NCI-H69 (cell line): ENCODE measurements around the gene MSH3.
"Not testable (repeated sequence)": the region's sequence is repeated elsewhere in the genome, so short reads cannot be mapped to it uniquely, and the experiment has no call there.

Source experiments
- DNase-seq: peaks from one replicate; lab custom pipeline; 2025; lab: John Stamatoyannopoulos, UW

Gene MSH3

DNA sequence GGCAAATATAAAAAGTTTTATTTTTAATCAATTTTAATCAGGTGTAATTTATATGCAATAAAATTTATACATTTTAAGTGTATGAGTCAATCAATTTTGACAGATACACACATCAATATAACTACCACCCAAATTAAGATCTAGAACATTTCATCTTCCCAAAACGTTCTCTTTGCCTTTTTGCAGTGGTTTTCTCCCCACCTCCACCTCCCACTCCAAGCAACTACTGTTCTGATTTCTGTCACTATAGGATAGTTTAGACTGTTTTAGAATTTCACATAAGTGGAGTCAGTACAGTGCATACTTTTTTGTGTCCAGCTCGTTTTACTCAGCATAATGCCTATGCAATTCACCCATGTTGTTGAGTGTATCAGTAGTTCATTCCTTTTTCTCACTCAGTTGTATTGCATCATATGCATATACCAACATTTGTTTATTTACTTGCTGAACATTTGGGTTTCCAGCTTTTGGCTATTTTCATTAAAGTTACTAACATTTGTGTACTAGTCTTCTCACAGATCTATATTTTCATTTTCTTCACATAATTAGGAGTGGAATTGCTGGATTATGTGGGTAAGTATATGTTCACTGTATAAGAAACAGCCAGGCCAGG, 52.5 kb downstream of the MSH3 start:
- no peak for DNase-seq

- DNase-seq: no peak
These were observed 53.2 kb downstream of the MSH3 start for GRCh38 chr5:80707645-80708044.

DNA sequence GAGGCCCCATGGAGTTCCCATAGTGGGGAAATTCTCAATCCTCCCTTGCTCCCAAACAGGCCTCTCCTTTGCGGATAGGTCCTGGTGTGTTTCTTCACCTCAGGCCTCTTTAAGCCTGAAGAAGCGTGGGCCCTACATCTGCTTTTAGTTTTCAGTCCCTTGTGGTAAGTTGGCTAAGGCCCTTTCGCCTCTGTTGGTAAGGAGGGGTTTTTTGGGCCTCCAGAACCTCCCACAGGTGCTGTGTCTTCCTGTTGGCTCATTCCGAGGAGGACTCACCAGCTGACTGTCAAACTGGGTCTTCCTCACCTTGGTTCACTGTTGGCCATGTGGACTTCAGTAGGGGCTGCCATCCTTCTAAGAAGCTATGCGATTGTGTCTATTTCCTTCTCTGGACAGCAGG, 56.8 kb downstream of the MSH3 start:
- DNase-seq: no peak

GRCh38 chr5:80711938-80712337, 57.5 kb downstream of the MSH3 start:
- DNase-seq: peak; percentile 79

GRCh38 chr5:80712919-80713318, 58.5 kb downstream of the MSH3 start:
- DNase-seq: peak; percentile 16

DNA sequence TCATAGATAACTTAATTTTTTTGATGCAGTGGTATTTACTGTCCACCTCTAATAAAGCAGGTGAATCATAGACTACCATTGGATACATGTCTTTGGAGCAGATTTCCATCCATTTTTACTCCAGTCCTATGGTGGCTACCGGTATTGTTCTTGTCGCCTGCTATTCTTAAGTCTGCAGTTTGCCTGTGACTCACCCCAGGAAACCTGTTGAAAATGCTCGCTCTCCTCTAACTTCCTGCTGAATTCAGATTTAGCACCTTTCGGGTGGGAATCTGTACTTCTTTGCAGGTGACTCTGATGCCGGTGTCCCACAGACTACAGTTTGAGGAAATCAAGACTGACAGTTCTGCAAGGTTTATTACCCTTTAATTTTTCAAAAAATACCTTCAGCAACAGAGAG, 59.2 kb downstream of the MSH3 start:
- no peak for DNase-seq

GRCh38 chr5:80714570-80715298, 60.3 kb downstream of the MSH3 start:
- no peak for DNase-seq

- no peak for DNase-seq
These were observed 61.4 kb downstream of the MSH3 start for GRCh38 chr5:80715887-80716286.

- DNase-seq: no peak
These were observed 65.7 kb downstream of the MSH3 start for GRCh38 chr5:80720181-80720580.

GRCh38 chr5:80722916-80723315, 68.5 kb downstream of the MSH3 start:
- no peak for DNase-seq

- no peak for DNase-seq
These were observed 71.0 kb downstream of the MSH3 start for GRCh38 chr5:80725446-80725845.

DNA sequence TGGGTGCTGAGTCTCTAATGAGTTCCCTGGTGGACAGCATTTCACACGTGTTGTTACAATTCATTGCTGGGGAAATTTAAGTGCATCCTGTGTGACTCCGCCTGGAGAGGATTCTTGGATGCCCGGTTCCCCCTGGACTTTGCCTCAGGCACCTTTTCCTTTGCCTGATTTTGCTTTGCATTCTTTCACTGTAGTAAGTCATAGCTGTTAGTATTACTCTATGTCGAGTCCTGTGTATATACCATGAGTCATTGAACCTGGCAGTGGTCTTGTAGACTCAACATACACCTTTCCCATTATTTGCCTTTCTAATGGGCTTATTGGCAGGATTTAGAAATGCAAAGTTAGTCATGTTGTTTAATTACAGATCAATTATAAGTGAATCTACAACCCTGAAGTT, 82.3 kb downstream of the MSH3 start:
- peak; percentile 31 for DNase-seq

DNA sequence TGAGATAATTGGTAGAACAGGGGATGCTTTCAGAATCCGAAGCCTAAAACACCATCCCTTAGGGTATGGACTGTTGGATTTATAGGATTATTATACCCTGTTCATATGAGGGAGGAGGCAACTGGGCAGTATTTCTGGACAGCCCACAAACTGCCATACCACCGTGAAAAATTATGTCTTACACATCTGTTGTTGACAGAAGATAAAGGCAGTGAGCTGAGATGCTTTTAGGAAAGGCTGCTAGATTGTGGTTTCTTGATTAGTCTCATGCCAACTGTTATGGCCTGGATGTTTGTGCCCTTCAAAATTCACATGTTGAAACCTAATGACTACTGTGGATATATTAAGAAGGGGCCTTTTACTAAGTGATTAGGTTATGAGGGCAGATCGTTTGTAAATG, 84.0 kb downstream of the MSH3 start:
- DNase-seq: peak; percentile 20

DNA sequence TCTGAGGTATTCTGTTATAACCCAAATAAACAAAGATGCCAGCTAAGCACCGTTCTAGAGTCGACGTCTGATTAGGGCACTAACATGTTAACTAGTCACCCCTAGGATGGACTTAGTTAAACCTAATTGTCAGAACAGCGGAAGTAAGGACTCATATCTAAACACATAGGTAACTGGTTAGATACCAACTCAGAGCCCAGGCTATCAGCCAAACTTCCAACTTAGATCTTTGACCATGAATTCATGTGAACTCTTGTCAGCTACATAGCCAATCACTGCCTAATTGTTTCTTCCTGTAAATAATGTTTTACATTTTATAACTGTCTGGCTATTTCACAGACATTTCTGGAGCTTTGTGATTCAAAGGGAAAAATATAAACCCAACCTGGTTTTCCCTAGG, 84.6 kb downstream of the MSH3 start:
- DNase-seq: no peak

DNA sequence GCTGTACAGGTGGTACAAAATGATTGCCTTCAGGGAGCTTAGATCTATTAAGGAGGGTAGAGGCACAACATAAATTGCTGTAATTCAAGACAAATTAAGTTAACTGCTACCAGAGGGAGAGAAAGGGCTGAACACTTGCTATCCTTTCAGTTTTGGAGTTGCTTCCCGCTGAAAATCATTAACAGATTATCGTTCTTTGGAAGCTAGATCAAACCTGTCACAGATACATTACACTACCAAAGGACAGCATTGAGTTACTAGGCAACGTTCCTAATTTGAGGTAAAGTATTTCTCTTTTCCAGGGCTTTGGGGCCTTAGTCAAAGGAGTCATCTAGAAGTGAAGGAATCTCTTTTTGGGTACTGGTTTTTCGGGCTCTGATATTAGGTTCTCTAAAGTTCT, 85.0 kb downstream of the MSH3 start:
- no peak for DNase-seq

GRCh38 chr5:80739898-80740297, 85.4 kb downstream of the MSH3 start:
- no peak for DNase-seq

GRCh38 chr5:80740488-80740887, 86.0 kb downstream of the MSH3 start:
- DNase-seq: not testable (repeated sequence)

DNA sequence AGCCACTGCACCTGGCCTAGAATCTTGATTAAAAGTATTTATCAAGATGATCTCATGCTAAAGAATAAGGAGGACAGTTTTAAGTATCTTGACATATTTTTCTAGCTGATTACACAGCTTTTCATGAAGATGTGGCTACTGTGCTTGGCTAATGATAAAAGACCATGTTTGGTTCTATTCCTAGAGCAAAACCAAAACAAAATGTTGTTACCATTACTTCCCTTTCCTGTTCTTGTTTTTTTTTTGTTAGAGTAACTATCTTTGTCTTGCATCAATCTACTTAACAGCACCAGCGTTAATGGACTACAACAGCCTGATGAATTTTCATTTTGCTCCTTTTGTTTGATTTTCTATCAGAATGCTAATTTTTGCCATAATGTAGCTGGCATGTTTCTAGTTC, 86.5 kb downstream of the MSH3 start:
- DNase-seq: no peak

DNA sequence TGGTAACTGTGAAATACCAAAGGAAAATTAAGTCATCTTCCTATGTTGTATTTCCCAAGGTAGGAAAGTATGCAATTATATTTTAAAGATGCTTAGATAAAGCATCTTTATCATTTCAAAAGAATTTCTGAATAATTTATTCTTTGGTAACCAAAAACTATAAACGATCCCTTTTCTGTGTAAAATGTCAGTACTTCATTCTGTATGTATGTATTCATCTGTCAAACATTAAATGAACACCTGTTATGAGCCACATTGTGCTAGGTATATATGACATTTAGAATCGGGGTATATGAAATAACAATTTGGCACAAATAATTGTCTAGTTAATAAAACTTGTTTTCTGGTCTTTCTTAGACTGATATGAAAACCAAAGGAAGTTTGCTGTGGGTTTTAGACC, 89.7 kb downstream of the MSH3 start:
- no peak for DNase-seq

DNA sequence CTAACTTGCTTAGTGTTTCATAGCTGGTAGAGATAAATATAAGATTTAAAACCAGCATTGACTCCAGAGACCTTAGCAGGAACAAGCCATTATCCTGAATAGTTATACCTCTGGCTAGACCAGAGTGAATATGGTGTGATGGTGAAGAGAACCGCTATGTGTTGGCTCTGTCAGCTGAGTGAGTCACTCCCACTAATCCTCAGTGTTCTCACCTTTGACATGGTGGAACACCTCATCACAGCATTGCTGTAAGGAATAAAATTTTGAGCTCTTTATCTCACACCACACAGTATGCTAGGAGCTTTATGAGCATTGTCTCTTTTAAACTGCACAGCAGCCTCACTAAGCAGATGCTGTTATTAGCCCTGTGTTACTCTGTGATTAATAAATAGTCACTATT, 91.0 kb downstream of the MSH3 start:
- no peak for DNase-seq

- peak; percentile 63 for DNase-seq
These were observed 93.5 kb downstream of the MSH3 start for GRCh38 chr5:80747922-80748321.

GRCh38 chr5:80752427-80752826, 98.0 kb downstream of the MSH3 start:
- DNase-seq: no peak

GRCh38 chr5:80753712-80754111, 99.3 kb downstream of the MSH3 start:
- no peak for DNase-seq

- DNase-seq: peak; percentile 99
These were observed 100.4 kb downstream of the MSH3 start for GRCh38 chr5:80754900-80755299.
